ENCODE data around the gene TTLL11. TPM values are rescaled to one million over a fixed set of nuclear protein-coding genes. Genes with fewer than 3 reads are reported as not detected.

The TTLL11 gene
- total RNA-seq, 2 experiments from 2014 or later, result 3.3 to 6.9 TPM

DNA sequence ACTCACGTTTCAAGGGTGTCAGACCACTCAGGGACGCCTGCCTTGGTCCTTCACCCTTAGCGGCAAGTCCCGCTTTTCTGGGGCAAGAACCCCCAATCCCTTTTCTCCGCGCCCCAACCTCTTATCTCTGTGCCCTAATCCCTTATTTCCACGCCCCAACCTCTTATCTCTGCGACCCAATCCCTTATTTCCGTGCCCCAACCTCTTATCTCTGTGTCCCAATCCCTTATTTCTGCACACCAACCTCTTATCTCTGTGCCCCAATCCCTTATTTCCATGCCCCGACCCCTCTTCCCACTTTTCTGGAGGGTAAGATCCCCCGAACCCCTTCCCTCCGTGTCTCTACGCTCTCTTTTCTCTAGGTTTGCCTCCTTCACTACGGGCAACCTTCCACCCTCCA, 302.3 kb downstream of the TTLL11 start:
- no peak for DNase-seq (ENCODE audit: low spot score)
- Histone ChIP-seq H3K9me3 (ENCODE audit: low read length) (no peaks in the 10 kb centered on the region), H4K20me1 (ENCODE audit: insufficient read depth, low read length) (no peaks in the 10 kb centered on the region), H3K4me1 (ENCODE audit: insufficient read depth, low read length, poor library complexity, severe bottlenecking) (no peaks in the 10 kb centered on the region), H3K36me3 (ENCODE audit: insufficient read depth, low read length) (no peaks in the 10 kb centered on the region), H3K9me2 (ENCODE audit: insufficient read depth, low read length) (no peaks in the 10 kb centered on the region), H3K27ac (ENCODE audit: low read depth, low read length, poor library complexity, severe bottlenecking) (no peak overlapping the region), H3K4me3 (ENCODE audit: low read depth, low read length, poor library complexity, severe bottlenecking) (no peak overlapping the region), H3K4me2 (ENCODE audit: low read length) (no peak overlapping the region), H3K79me2 (ENCODE audit: insufficient read depth, low read depth, low read length) (no peaks in the 10 kb centered on the region), H2AFZ (ENCODE audit: low read length) (no peak overlapping the region)
- ChIA-PET CTCF (ENCODE audit: unreplicated experiment) (no interaction called here), POLR2A (no interaction called here)
- no peak for TF ChIP-seq EZH2phosphoT487 (IDR thresholded peaks at IDR 0.05; ENCODE audit: borderline replicate concordance, low read depth, low read length)
- TF ChIP-seq, protein P1, sequence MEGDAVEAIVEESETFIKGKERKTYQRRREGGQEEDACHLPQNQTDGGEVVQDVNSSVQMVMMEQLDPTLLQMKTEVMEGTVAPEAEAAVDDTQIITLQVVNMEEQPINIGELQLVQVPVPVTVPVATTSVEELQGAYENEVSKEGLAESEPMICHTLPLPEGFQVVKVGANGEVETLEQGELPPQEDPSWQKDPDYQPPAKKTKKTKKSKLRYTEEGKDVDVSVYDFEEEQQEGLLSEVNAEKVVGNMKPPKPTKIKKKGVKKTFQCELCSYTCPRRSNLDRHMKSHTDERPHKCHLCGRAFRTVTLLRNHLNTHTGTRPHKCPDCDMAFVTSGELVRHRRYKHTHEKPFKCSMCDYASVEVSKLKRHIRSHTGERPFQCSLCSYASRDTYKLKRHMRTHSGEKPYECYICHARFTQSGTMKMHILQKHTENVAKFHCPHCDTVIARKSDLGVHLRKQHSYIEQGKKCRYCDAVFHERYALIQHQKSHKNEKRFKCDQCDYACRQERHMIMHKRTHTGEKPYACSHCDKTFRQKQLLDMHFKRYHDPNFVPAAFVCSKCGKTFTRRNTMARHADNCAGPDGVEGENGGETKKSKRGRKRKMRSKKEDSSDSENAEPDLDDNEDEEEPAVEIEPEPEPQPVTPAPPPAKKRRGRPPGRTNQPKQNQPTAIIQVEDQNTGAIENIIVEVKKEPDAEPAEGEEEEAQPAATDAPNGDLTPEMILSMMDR (conservative IDR thresholded peaks at IDR 0.05; ENCODE audit: low read length), result no peak
- intact Hi-C loops (cut with micrococcal nuclease; ENCODE audit: unreplicated experiment), result no loop called here
- BruUV-seq (replicated peaks), result no TSS peak

DNA sequence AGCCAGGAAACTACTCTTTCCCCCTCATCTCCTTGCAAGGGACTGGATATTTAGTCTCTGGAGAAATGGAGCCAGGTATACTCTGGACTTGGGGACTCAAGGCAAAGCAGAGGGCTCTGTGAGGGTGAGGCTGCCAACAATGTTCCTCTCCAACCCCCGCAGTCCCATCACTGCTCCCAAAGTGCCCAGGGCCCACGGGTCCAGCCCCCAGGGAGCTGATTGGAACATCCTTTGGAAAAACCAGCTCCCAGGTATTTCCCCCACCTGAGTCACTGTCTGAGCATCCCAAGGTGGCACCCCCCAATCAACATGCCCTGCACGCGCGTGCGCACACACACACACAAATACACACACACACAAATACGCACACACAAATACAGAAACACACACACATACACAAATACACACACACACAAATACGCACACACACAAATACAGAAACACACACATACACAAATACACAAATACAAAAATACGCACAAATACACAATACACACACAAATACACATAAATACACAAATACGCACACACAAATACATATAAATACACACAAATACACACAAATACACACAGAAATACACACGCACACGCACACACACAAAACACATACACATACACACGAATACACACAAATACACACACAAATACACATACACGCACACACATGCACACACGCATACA, 304.3 kb downstream of the TTLL11 start:
- Histone ChIP-seq H3K4me3 (ENCODE audit: low read depth, low read length, poor library complexity, severe bottlenecking) (no peak overlapping the region), H3K27ac (ENCODE audit: low read depth, low read length, poor library complexity, severe bottlenecking) (no peak overlapping the region), H2AFZ (ENCODE audit: low read length) (no peak overlapping the region), H3K9me2 (ENCODE audit: insufficient read depth, low read length) (no peaks in the 10 kb centered on the region), H4K20me1 (ENCODE audit: insufficient read depth, low read length) (no peaks in the 10 kb centered on the region), H3K4me1 (ENCODE audit: insufficient read depth, low read length, poor library complexity, severe bottlenecking) (peaks cover 8% of the 10 kb centered on the region), H3K36me3 (ENCODE audit: insufficient read depth, low read length) (no peaks in the 10 kb centered on the region), H3K79me2 (ENCODE audit: insufficient read depth, low read depth, low read length) (no peaks in the 10 kb centered on the region), H3K4me2 (ENCODE audit: low read length) (no peak overlapping the region), H3K9me3 (ENCODE audit: low read length) (no peaks in the 10 kb centered on the region)
- ChIA-PET CTCF (ENCODE audit: unreplicated experiment) (no interaction called here), POLR2A (no interaction called here)
- intact Hi-C loops (cut with micrococcal nuclease; ENCODE audit: unreplicated experiment), result no loop called here
- TF ChIP-seq, protein P1 (conservative IDR thresholded peaks at IDR 0.05; ENCODE audit: low read length), result no peak
- no peak for TF ChIP-seq EZH2phosphoT487 (IDR thresholded peaks at IDR 0.05; ENCODE audit: borderline replicate concordance, low read depth, low read length)
- no TSS peak for BruUV-seq (replicated peaks)
- DNase-seq (ENCODE audit: low spot score), result no peak

DNA sequence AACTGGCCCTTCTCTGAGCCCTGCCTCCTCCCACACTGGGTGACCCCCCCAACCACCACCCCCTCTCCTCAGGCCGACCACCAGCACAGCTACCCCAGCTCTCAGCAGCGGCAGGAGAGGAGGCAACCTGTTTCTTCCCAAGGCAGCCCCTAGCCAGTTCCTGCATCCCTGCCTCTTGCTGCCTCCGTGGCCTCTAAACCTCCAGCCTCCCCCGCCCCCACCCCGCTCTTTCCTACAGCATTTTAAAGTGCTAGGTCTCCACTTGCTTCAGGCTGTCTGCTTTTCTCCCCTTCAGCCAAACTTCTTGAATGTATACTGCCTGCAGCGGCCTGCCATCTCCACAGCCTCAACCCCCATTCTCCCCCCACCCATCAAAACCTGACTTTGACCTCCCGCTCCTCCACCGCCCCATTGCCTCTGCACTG, 306.1 kb downstream of the TTLL11 start:
- BruUV-seq (replicated peaks), result no TSS peak
- intact Hi-C loops (cut with micrococcal nuclease; ENCODE audit: unreplicated experiment), result no loop called here
- TF ChIP-seq, protein P1 (conservative IDR thresholded peaks at IDR 0.05; ENCODE audit: low read length), result no peak
- TF ChIP-seq EZH2phosphoT487 (IDR thresholded peaks at IDR 0.05; ENCODE audit: borderline replicate concordance, low read depth, low read length), result no peak
- Histone ChIP-seq H3K4me2 (ENCODE audit: low read length) (no peak overlapping the region), H2AFZ (ENCODE audit: low read length) (no peak overlapping the region), H3K4me3 (ENCODE audit: low read depth, low read length, poor library complexity, severe bottlenecking) (no peak overlapping the region), H3K36me3 (ENCODE audit: insufficient read depth, low read length) (no peaks in the 10 kb centered on the region), H4K20me1 (ENCODE audit: insufficient read depth, low read length) (no peaks in the 10 kb centered on the region), H3K9me3 (ENCODE audit: low read length) (no peaks in the 10 kb centered on the region), H3K9me2 (ENCODE audit: insufficient read depth, low read length) (no peaks in the 10 kb centered on the region), H3K79me2 (ENCODE audit: insufficient read depth, low read depth, low read length) (no peaks in the 10 kb centered on the region), H3K4me1 (ENCODE audit: insufficient read depth, low read length, poor library complexity, severe bottlenecking) (peaks cover 18% of the 10 kb centered on the region), H3K27ac (ENCODE audit: low read depth, low read length, poor library complexity, severe bottlenecking) (no peak overlapping the region)
- DNase-seq (ENCODE audit: low spot score), result no peak
- ChIA-PET CTCF (ENCODE audit: unreplicated experiment) (no interaction called here), POLR2A (no interaction called here)
